ENCODE data around the gene RNF166. TPM values are rescaled to one million over a fixed set of nuclear protein-coding genes. Genes with fewer than 3 reads are reported as not detected.

RNF166 gene
- total RNA-seq, 1 experiment from 2014 or later: 33.3 TPM

- Mint-ChIP-seq H3K4me3 (ENCODE audit: low read depth, unreplicated experiment) (no peak overlapping the region), H3K27ac (ENCODE audit: unreplicated experiment) (no peak overlapping the region), H3K9me3 (ENCODE audit: low read depth, unreplicated experiment) (no peaks in the 10 kb centered on the region), H3K27me3 (ENCODE audit: unreplicated experiment) (no peaks in the 10 kb centered on the region), H3K36me3 (ENCODE audit: insufficient read depth, unreplicated experiment) (peaks cover 60% of the 10 kb centered on the region), H3K4me1 (ENCODE audit: low read depth, unreplicated experiment) (no peaks in the 10 kb centered on the region)
- no TSS peak for BruUV-seq (replicated peaks)
- CTCF ChIA-PET: interaction anchor here (0.5 to 3.2 kb wide), 19 partner anchors 18 to 479 kb away, joined by 3 to 39 read pairs (median 4); partner anchors contain the start of genes APRT and PIEZO1
- intact Hi-C loops (cut with micrococcal nuclease; ENCODE audit: unreplicated experiment): loop anchor here (5.0 kb wide), 1 partner anchor 480 kb away; the partner anchor contains the start of gene ZNF778
- TF ChIP-seq, protein P1, sequence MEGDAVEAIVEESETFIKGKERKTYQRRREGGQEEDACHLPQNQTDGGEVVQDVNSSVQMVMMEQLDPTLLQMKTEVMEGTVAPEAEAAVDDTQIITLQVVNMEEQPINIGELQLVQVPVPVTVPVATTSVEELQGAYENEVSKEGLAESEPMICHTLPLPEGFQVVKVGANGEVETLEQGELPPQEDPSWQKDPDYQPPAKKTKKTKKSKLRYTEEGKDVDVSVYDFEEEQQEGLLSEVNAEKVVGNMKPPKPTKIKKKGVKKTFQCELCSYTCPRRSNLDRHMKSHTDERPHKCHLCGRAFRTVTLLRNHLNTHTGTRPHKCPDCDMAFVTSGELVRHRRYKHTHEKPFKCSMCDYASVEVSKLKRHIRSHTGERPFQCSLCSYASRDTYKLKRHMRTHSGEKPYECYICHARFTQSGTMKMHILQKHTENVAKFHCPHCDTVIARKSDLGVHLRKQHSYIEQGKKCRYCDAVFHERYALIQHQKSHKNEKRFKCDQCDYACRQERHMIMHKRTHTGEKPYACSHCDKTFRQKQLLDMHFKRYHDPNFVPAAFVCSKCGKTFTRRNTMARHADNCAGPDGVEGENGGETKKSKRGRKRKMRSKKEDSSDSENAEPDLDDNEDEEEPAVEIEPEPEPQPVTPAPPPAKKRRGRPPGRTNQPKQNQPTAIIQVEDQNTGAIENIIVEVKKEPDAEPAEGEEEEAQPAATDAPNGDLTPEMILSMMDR (IDR thresholded peaks at IDR 0.05; ENCODE audit: unreplicated experiment): peak; percentile 99
- DNase-seq: peak; percentile 75
Observed at GRCh38 chr16:88737298-88738150, 31.3 kb upstream of the RNF166 start.

- DNase-seq: no peak
- TF ChIP-seq, protein P1 (IDR thresholded peaks at IDR 0.05; ENCODE audit: unreplicated experiment): no peak
- CTCF ChIA-PET: interaction anchor here (1.3 to 3.2 kb wide), 2 partner anchors 21 to 47 kb away, joined by 4 to 39 read pairs; partner anchors contain the start of gene PIEZO1
- H3K4me1 Mint-ChIP-seq (ENCODE audit: low read depth, unreplicated experiment): peaks cover under 1% of the 10 kb centered on the region
- no peaks in the 10 kb centered on the region for H3K27me3 Mint-ChIP-seq (ENCODE audit: unreplicated experiment)
- intact Hi-C loops (cut with micrococcal nuclease; ENCODE audit: unreplicated experiment): loop anchor here (5.0 kb wide), 1 partner anchor 481 kb away; the partner anchor contains the start of gene ZNF778
- no peak overlapping the region for H3K27ac Mint-ChIP-seq (ENCODE audit: unreplicated experiment)
- H3K36me3 Mint-ChIP-seq (ENCODE audit: insufficient read depth, unreplicated experiment): peaks cover 66% of the 10 kb centered on the region
- no peaks in the 10 kb centered on the region for H3K9me3 Mint-ChIP-seq (ENCODE audit: low read depth, unreplicated experiment)
- H3K4me3 Mint-ChIP-seq (ENCODE audit: low read depth, unreplicated experiment): no peak overlapping the region
- no TSS peak for BruUV-seq (replicated peaks)
Observed at GRCh38 chr16:88736496-88736895, 30.3 kb upstream of the RNF166 start.

DNA sequence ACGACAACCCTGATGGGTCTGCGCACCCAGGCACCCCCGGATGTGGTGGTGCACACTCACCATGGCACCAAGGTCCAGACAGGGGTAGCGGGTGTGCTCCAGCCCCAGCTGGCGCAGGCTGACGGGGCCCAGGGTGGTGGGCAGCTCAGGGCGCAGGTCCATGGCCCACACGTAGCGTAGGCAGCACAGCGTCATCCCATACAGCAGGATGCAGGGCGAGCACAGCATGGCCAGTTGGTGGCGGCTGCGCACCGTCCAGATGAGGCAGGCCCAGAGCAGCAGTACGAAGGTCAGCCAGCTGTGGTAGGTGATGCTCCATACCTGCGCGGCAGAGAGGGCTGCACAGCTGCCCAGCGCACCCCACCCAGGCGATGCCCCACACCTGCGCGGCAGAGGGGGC is 29.9 kb upstream of the RNF166 start:
- Mint-ChIP-seq H3K27me3 (ENCODE audit: unreplicated experiment) (no peaks in the 10 kb centered on the region), H3K4me1 (ENCODE audit: low read depth, unreplicated experiment) (peaks cover 5% of the 10 kb centered on the region), H3K27ac (ENCODE audit: unreplicated experiment) (no peak overlapping the region), H3K36me3 (ENCODE audit: insufficient read depth, unreplicated experiment) (peaks cover 67% of the 10 kb centered on the region), H3K9me3 (ENCODE audit: low read depth, unreplicated experiment) (no peaks in the 10 kb centered on the region), H3K4me3 (ENCODE audit: low read depth, unreplicated experiment) (no peak overlapping the region)
- intact Hi-C loops (cut with micrococcal nuclease; ENCODE audit: unreplicated experiment): loop anchor here (5.0 kb wide), 1 partner anchor 481 kb away; the partner anchor contains the start of gene ZNF778
- TF ChIP-seq, protein P1 (IDR thresholded peaks at IDR 0.05; ENCODE audit: unreplicated experiment): no peak
- CTCF ChIA-PET: interaction anchor here (3.2 kb wide), 1 partner anchor 48 kb away, joined by 39 read pairs; the partner anchor contains the start of gene PIEZO1
- no peak for DNase-seq
- BruUV-seq (replicated peaks): no TSS peak

GRCh38 chr16:88735616-88736015 is 29.4 kb upstream of the RNF166 start:
- peaks cover 69% of the 10 kb centered on the region for H3K36me3 Mint-ChIP-seq (ENCODE audit: insufficient read depth, unreplicated experiment)
- H3K27me3 Mint-ChIP-seq (ENCODE audit: unreplicated experiment): no peaks in the 10 kb centered on the region
- H3K4me3 Mint-ChIP-seq (ENCODE audit: low read depth, unreplicated experiment): no peak overlapping the region
- peaks cover 8% of the 10 kb centered on the region for H3K4me1 Mint-ChIP-seq (ENCODE audit: low read depth, unreplicated experiment)
- no peak overlapping the region for H3K27ac Mint-ChIP-seq (ENCODE audit: unreplicated experiment)
- intact Hi-C loops (cut with micrococcal nuclease; ENCODE audit: unreplicated experiment): loop anchor here (5.0 kb wide), 1 partner anchor 482 kb away; the partner anchor contains the start of gene ZNF778
- no TSS peak for BruUV-seq (replicated peaks)
- no peak for DNase-seq
- TF ChIP-seq, protein P1 (IDR thresholded peaks at IDR 0.05; ENCODE audit: unreplicated experiment): no peak
- CTCF ChIA-PET: interaction anchor here (3.2 kb wide), 1 partner anchor 48 kb away, joined by 39 read pairs; the partner anchor contains the start of gene PIEZO1
- no peaks in the 10 kb centered on the region for H3K9me3 Mint-ChIP-seq (ENCODE audit: low read depth, unreplicated experiment)
